Measurements from ENCODE around the gene APBB1IP. TPM values are rescaled to one million over a fixed set of nuclear protein-coding genes. Genes with fewer than 3 reads are reported as not detected.

The APBB1IP gene
- total and polyA plus RNA-seq, 2 donors (not counting 3 experiments of a cell fraction or from before 2014, with no cell fraction given) = not detected

DNA sequence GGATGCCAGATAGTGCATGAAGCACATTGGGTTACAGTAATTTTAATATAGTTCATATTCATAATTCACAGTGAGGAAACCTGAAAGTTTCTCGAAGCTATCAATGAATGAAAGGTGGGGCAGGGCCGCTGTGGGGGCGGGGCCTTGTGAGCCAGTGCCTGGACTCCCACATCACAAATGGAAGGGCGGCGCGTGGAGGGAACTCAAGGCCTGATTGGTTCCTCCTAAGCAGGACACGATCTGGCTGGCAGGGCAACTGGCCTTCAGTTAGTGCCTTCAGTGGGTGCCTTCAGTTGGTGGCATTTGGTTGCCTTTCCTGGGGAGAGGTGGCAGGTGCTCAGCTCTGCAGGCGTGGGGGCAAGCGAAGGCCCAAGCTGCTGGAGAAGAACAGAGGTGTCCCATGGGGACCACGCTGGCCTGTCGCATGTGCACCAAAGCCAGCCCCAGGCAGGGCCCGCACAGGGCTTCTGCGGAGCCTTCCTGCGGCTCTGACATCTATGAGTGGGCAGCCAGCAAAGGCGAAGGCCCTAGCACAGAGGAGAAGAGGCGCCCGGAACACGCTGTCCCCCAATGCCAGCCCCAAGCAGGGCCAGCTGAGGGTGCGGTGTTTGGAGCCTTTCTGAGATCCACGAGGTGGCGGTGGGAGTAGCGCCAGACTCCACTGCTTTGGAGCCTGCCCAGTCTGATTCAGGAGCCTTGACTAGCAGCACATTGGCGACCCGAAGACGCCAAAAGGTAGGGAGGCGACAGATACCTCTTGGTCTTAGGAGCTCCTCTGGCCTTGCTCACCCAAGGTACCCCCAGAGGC, 141.3 kb downstream of the APBB1IP start:
- Histone ChIP-seq H4K20me1 (replicated peaks; ENCODE audit: control insufficient read depth, extremely low read depth, insufficient read depth, low read length) (no peaks in the 10 kb centered on the region), H3K9ac (replicated peaks; ENCODE audit: extremely low read depth, insufficient read depth, low read length) (no peak overlapping the region), H3K27me3 (ENCODE audit: control insufficient read depth in 2 of 2, insufficient read depth in 2 of 2, low read length in 2 of 2) (no peaks in the 10 kb centered on the region), H2AFZ (ENCODE audit: low read depth, low read length) (no peak overlapping the region), H3K4me3 (replicated peaks in 1 of 3; ENCODE audit: insufficient read depth in 1 of 3, low read depth in 1 of 3, low read length in 3 of 3) (no peak overlapping the region), H3K79me2 (ENCODE audit: control insufficient read depth, insufficient read depth, low read length) (no peaks in the 10 kb centered on the region), H3K4me1 (ENCODE audit: control insufficient read depth, extremely low read depth, insufficient read depth, low read length) (no peaks in the 10 kb centered on the region), H3K9me3 (replicated peaks; ENCODE audit: control insufficient read depth, insufficient read depth, low read length) (no peaks in the 10 kb centered on the region), H3K9me1 (replicated peaks; ENCODE audit: control insufficient read depth, extremely low read depth, insufficient read depth, low read length) (no peaks in the 10 kb centered on the region), H3K4me2 (ENCODE audit: insufficient read depth, low read length) (no peak overlapping the region), H3K36me3 (ENCODE audit: control insufficient read depth in 2 of 2, extremely low read depth in 1 of 2, insufficient read depth in 2 of 2, low read length in 2 of 2) (no peaks in the 10 kb centered on the region), H3K27ac (ENCODE audit: insufficient read depth, low read depth, low read length) (no peak overlapping the region)
- no TSS peak for BruUV-seq (replicated peaks)
- no peak for FAIRE-seq
- CTCF ChIA-PET = no interaction called here
- no peak for TF ChIP-seq GATA2 (IDR thresholded peaks at IDR 0.05; ENCODE audit: insufficient read depth, insufficient read length, low read depth, low read length)
- TF ChIP-seq POLR2A (IDR thresholded peaks at IDR 0.05; ENCODE audit: low read depth, low read length) = no peak
- TF ChIP-seq MYC (IDR thresholded peaks at IDR 0.05; ENCODE audit: low read depth, low read length) = no peak
- no peak for TF ChIP-seq JUN (IDR thresholded peaks at IDR 0.05; ENCODE audit: borderline replicate concordance, insufficient read depth, insufficient read length, low read depth)
- no peak for TF ChIP-seq POLR2AphosphoS5 (IDR thresholded peaks at IDR 0.05; ENCODE audit: insufficient read depth, low read depth, low read length)
- POLR2A ChIA-PET = no interaction called here
- no peak for DNase-seq (ENCODE audit: low read depth, low spot score)
- intact Hi-C loops (cut with micrococcal nuclease) (no loop called here), dilution Hi-C loops (cut with MboI; ENCODE audit: extremely low pct_ligation_motif_present, low sequenced_read_pairs) (no loop called here)

DNA sequence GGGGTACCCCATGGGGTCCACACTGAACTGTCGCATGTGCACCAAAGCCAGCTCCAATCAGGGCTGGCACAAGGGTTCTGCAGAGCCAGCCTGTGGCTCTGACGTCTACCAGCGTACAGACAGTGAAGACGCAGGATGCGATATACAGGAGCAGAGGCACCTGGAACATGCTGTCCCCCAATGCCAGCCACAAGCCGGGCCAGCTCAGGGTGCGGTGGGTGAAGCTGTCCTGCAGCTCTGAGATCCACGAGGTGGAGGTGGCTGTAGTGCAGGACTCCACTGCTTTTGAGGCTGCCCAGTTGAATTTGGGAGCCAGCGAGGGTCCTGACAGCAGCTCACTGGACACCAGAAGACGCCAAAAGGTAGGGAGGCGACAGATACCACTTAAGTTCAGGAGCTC, 148.1 kb downstream of the APBB1IP start:
- dilution Hi-C loops (cut with MboI; ENCODE audit: extremely low pct_ligation_motif_present, low sequenced_read_pairs) (no loop called here), intact Hi-C loops (cut with micrococcal nuclease) (no loop called here)
- ChIA-PET POLR2A (no interaction called here), CTCF (no interaction called here)
- no TSS peak for BruUV-seq (replicated peaks)
- H3K79me2 ChIP-seq (ENCODE audit: control insufficient read depth, insufficient read depth, low read length) = no peaks in the 10 kb centered on the region
- FAIRE-seq (no peak), DNase-seq (ENCODE audit: low read depth, low spot score) (no peak)
- H3K36me3 ChIP-seq (ENCODE audit: control insufficient read depth in 2 of 2, extremely low read depth in 1 of 2, insufficient read depth in 2 of 2, low read length in 2 of 2) = no peaks in the 10 kb centered on the region
- no peak overlapping the region for H3K27ac ChIP-seq (ENCODE audit: insufficient read depth, low read depth, low read length)
- no peaks in the 10 kb centered on the region for H3K4me1 ChIP-seq (ENCODE audit: control insufficient read depth, extremely low read depth, insufficient read depth, low read length)
- H3K9me1 ChIP-seq (replicated peaks; ENCODE audit: control insufficient read depth, extremely low read depth, insufficient read depth, low read length) = no peaks in the 10 kb centered on the region
- no peak overlapping the region for H2AFZ ChIP-seq (ENCODE audit: low read depth, low read length)
- TF ChIP-seq, protein P1, sequence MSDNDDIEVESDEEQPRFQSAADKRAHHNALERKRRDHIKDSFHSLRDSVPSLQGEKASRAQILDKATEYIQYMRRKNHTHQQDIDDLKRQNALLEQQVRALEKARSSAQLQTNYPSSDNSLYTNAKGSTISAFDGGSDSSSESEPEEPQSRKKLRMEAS (IDR thresholded peaks at IDR 0.05; ENCODE audit: insufficient read depth, insufficient read length) = no peak
- TF ChIP-seq EZH2 (IDR thresholded peaks at IDR 0.05; ENCODE audit: borderline replicate concordance, low read depth, low read length, severe bottlenecking) (no peak), POLR2A (IDR thresholded peaks at IDR 0.05; ENCODE audit: low read depth, low read length) (no peak)
- H3K4me3 ChIP-seq (replicated peaks in 1 of 3; ENCODE audit: insufficient read depth in 1 of 3, low read depth in 1 of 3, low read length in 3 of 3) = no peak overlapping the region
- H4K20me1 ChIP-seq (replicated peaks; ENCODE audit: control insufficient read depth, extremely low read depth, insufficient read depth, low read length) = no peaks in the 10 kb centered on the region
- no peaks in the 10 kb centered on the region for H3K9me3 ChIP-seq (replicated peaks; ENCODE audit: control insufficient read depth, insufficient read depth, low read length)
- no peak overlapping the region for H3K9ac ChIP-seq (replicated peaks; ENCODE audit: extremely low read depth, insufficient read depth, low read length)
- H3K4me2 ChIP-seq (ENCODE audit: insufficient read depth, low read length) = no peak overlapping the region
- H3K27me3 ChIP-seq (ENCODE audit: control insufficient read depth in 2 of 2, insufficient read depth in 2 of 2, low read length in 2 of 2) = no peaks in the 10 kb centered on the region
